CD4-positive, alpha-beta memory T cell (primary cell): ENCODE data around the gene AIP. TPM values are rescaled to one million over a fixed set of nuclear protein-coding genes. Genes with fewer than 3 reads are reported as not detected.

Experiments
- CTCF ChIA-PET: fragments of 350-600 bp; sonication (Branson Sonifier 250); formaldehyde crosslinking; loops from one replicate; lab custom pipeline; 2021; ENCODE audit warnings: inconsistent platforms; ENCODE audit not compliant: partially characterized antibody; lab: Charles Lee
- POLR2A ChIA-PET: fragments of 350-600 bp; sonication (Branson Sonifier 250); formaldehyde crosslinking; loops from one replicate; lab custom pipeline; 2021; ENCODE audit not compliant: partially characterized antibody; lab: Charles Lee
- DNase-seq, 5 donors: peaks; one replicate each; pipeline versions ENCODE4 v3.0.0 to v3.0.0-alpha.2; 2020 to 2022; ENCODE audit warnings: mixed read lengths in 1 of 5
- H3K27ac ChIP-seq: one replicate; pipeline ENCODE4 v1.7.0; 2013; ENCODE audit warnings: low read depth, low read length
- H3K27me3 ChIP-seq: 2 replicates; pipeline ENCODE4 v1.7.0; 2013; ENCODE audit warnings: mild to moderate bottlenecking, low read length, moderate library complexity; ENCODE audit not compliant: insufficient read depth
- H3K36me3 ChIP-seq: 2 replicates; pipeline ENCODE4 v1.7.0; 2013; ENCODE audit warnings: mild to moderate bottlenecking, low read length, moderate library complexity; ENCODE audit not compliant: insufficient read depth
- H3K4me1 ChIP-seq: 2 replicates; pipeline ENCODE4 v1.7.0; 2013; ENCODE audit warnings: mild to moderate bottlenecking, low read length, moderate library complexity; ENCODE audit not compliant: insufficient read depth
- H3K4me3 ChIP-seq, 2 donors: one replicate each; pipeline ENCODE4 v1.7.0; 2013; ENCODE audit warnings: low read length in 2 of 2, mild to moderate bottlenecking in 1 of 2
- H3K9me3 ChIP-seq, 2 donors: one replicate each; pipeline ENCODE4 v1.7.0; 2013; ENCODE audit warnings: low read length in 2 of 2, control low read depth in 1 of 2; ENCODE audit not compliant: control insufficient read depth in 1 of 2
- H3K27ac Mint-ChIP-seq, 7 donors: one replicate each; pipeline ENCODE4 v1.8.0; 2020 to 2021; ENCODE audit warnings: mixed read lengths in 7 of 7, mild to moderate bottlenecking in 6 of 7, inconsistent platforms in 3 of 7, moderate library complexity in 3 of 7
- H3K27me3 Mint-ChIP-seq, 2 donors: one replicate each; pipeline ENCODE4 v1.8.0; 2020 to 2021; ENCODE audit warnings: mixed read lengths in 2 of 2
- H3K36me3 Mint-ChIP-seq, 2 donors: one replicate each; pipeline ENCODE4 v1.8.0; 2020 to 2021; ENCODE audit warnings: mixed read lengths in 2 of 2, inconsistent platforms in 1 of 2, mild to moderate bottlenecking in 1 of 2
- H3K4me1 Mint-ChIP-seq, 4 donors: one replicate each; pipeline ENCODE4 v1.8.0; 2020 to 2021; ENCODE audit warnings: mixed read lengths in 4 of 4, mild to moderate bottlenecking in 1 of 4
- H3K4me3 Mint-ChIP-seq, 8 donors: one replicate each; pipeline ENCODE4 v1.8.0; 2020 to 2021; ENCODE audit warnings: mixed read lengths in 8 of 8, mild to moderate bottlenecking in 7 of 8, moderate library complexity in 6 of 8, inconsistent platforms in 3 of 8
- H3K9me3 Mint-ChIP-seq, 8 donors: one replicate each; pipeline ENCODE4 v1.8.0; 2020 to 2021; ENCODE audit warnings: mixed read lengths in 8 of 8, mild to moderate bottlenecking in 5 of 8, inconsistent platforms in 3 of 8, moderate library complexity in 1 of 8
- intact Hi-C: fragments of 100-400 bp; cut with micrococcal nuclease; formaldehyde crosslinking; loops from one replicate; pipeline ENCODE4 v1.15.1; 2023
- polyA plus RNA-seq, 2 donors: library from polyadenylated mRNA; unstranded; fragments of 300-500 nt; fragmentation: Illumina TruSeq; gene quantifications; one replicate each; pipeline ENCODE4 v1.2.3, GENCODE V29; 2021
- total RNA-seq, 2 experiments: library from RNA; stranded (reverse); gene quantifications; one replicate each; pipeline ENCODE4 v1.2.3, GENCODE V29; 2021

Gene AIP
- total and polyA plus RNA-seq, 4 experiments from 2014 or later = 131 to 185 (median 142) TPM

DNA sequence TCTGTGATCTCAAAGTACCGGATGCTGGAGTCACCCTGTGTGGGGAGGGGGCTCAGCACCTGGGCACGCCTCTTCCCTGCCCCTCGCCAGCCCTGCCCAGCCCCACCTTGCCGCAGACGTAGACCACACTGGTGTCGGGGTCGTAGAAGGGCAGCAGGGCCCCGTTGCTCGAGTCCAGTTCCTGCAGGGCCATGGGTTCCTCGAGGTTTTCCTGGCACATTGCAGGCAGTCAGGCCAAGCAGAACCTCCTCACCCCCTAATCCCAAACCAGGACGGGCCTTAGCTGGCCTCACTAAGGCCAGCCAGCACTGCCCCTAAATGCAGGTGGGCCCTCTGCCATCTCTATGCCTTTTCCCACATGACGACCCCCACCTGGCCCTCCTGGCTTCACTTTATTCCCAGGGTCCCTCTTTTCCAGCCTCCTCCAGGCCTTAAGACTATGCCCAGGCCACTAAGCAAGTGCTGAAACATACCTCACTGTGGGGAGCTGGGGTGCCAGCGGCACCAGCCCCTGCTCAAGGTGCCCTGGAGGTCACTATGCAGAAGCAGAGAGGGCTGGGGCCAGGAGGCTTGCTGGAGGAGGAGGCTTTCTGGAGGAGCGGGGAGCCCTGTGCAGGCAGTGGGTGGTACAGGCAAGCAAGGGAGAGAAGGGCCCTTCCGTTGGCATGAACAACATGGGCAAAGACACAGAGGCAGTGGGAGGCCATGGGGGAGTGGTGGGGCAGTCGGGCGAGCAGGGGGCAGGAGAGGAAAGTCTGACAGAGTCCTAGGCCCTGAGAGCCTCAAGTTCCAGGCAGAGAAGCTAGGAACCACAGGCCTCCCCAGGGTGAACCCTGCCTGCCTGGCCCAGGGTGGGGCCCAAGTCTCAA is 42.4 kb upstream of the AIP start:
- Histone ChIP-seq H3K9me3 (no peaks in the 10 kb centered on the region), H3K4me1 (peaks cover 69% of the 10 kb centered on the region), H3K36me3 (peaks cover 10% of the 10 kb centered on the region), H3K27me3 (no peaks in the 10 kb centered on the region), H3K4me3 (peak overlapping the region; percentile 47 to 81), H3K27ac (peak overlapping the region; percentile 78)
- ChIA-PET POLR2A (interaction anchor here (0.9 to 31.8 kb wide), 7 partner anchors 12 to 201 kb away, joined by 4 to 2262 read pairs (median 279); partner anchors contain the start of genes AIP, CABP4, CARNS1 and CDK2AP2), CTCF (interaction anchor here (0.7 to 5.0 kb wide), 6 partner anchors 10 to 37 kb away, joined by 3 to 65 read pairs (median 4); partner anchors contain the start of genes PPP1CA, TBC1D10C and TMEM134)
- Mint-ChIP-seq H3K4me1 (peaks cover 42 to 84% (median 55%) of the 10 kb centered on the region in 4 donors), H3K27me3 (no peaks in the 10 kb centered on the region), H3K27ac (peak overlapping the region; percentile 92 to 98 (median 96)), H3K4me3 (peak overlapping the region; percentile 96 to 99 (median 97)), H3K36me3 (peaks cover 6 to 25% of the 10 kb centered on the region in 2 donors), H3K9me3 (peaks cover 0 to under 1% (median 0%) of the 10 kb centered on the region in 8 donors)
- intact Hi-C loops = no loop called here
- peak in 1 of 5 donors; percentile 31 for DNase-seq

DNA sequence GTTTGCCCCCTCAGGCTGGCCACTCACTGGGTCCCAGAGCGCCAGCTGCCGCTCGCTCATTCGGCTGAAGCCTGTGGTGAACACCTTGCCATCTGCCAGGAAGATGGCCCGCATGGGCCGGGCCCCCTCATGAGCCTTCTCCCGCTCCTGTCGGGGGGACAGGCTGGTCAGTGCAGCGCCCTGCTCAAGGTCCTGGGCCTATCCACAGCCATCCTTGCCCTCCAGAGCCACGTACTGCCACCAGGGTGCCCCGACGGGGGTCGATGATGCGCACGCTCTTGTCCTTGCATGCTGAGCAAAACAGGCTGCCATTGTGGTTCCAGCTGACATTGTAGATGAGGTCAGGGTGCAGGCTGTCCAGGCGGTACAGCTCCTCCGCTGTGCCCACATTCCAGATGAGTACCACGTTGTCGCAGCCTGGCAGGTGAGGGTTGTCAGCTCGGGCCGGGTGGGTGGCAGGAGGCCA is 41.7 kb upstream of the AIP start:
- Histone ChIP-seq H3K4me3 (no peak overlapping the region), H3K27ac (peak overlapping the region; percentile 78), H3K36me3 (peaks cover 3% of the 10 kb centered on the region), H3K27me3 (no peaks in the 10 kb centered on the region), H3K4me1 (peaks cover 69% of the 10 kb centered on the region), H3K9me3 (no peaks in the 10 kb centered on the region)
- H3K27me3 Mint-ChIP-seq = no peaks in the 10 kb centered on the region
- H3K4me1 Mint-ChIP-seq = peaks cover 48 to 86% (median 59%) of the 10 kb centered on the region in 4 donors
- DNase-seq = peak in 1 of 5 donors; percentile 26
- POLR2A ChIA-PET = interaction anchor here (0.9 to 31.8 kb wide), 6 partner anchors 12 to 201 kb away, joined by 4 to 2262 read pairs (median 492); partner anchors contain the start of genes AIP, CABP4, CARNS1 and CORO1B
- H3K27ac Mint-ChIP-seq = peak overlapping the region; percentile 43 to 98 (median 92)
- H3K4me3 Mint-ChIP-seq = peak overlapping the region in 3 of 8 donors; percentile 21 to 82 (median 55)
- CTCF ChIA-PET = interaction anchor here (0.7 to 1.6 kb wide), 4 partner anchors 10 to 28 kb away, joined by 3 to 4 read pairs (median 3); partner anchors contain the start of gene TMEM134
- intact Hi-C loops = no loop called here
- no peaks in the 10 kb centered on the region for H3K9me3 Mint-ChIP-seq
- peaks cover 4 to 24% of the 10 kb centered on the region in 2 donors for H3K36me3 Mint-ChIP-seq

DNA sequence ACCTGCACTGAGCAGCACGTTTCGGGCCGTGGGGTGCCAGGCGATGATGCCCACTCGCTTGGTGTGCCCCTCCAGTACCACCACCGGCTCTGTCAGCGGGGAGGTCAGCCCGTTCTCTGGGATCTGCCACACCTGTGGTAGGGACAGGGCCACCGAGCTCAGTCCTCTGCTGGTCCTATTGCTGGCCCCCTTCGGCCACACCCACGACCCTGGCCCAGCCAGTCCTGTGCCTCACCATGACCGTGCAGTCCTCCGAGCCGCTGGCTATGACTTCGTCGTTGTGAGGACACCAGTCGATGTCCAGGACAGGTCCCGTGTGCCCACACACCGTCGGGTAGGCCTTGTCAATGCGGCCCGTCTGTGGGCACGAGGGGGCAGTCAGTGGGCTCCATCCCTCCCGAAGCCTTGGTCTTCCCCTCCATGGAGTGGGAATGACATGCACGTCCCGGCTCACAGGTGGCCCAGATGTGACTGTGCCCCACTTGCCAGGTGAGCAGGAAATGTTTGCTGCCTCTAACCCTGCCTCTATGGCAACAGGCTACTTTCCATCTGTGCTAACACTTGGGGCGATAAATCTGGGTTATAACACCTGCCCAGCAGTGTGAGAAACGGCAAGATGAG is 41.0 kb upstream of the AIP start:
- intact Hi-C loops = no loop called here
- Histone ChIP-seq H3K9me3 (no peaks in the 10 kb centered on the region), H3K27me3 (no peaks in the 10 kb centered on the region), H3K4me1 (peaks cover 71% of the 10 kb centered on the region), H3K36me3 (no peaks in the 10 kb centered on the region), H3K27ac (peak overlapping the region; percentile 40), H3K4me3 (no peak overlapping the region)
- POLR2A ChIA-PET = interaction anchor here (11.9 to 31.8 kb wide), 5 partner anchors 3 to 47 kb away, joined by 279 to 2262 read pairs (median 900); partner anchors contain the start of genes AIP, CABP4, CARNS1 and CORO1B
- peaks cover 50 to 87% (median 64%) of the 10 kb centered on the region in 4 donors for H3K4me1 Mint-ChIP-seq
- H3K36me3 Mint-ChIP-seq = peaks cover 0 to 19% of the 10 kb centered on the region in 2 donors
- CTCF ChIA-PET = interaction anchor here (0.7 to 1.6 kb wide), 3 partner anchors 11 to 27 kb away, joined by 3 to 4 read pairs (median 3); partner anchors contain the start of gene TMEM134
- H3K4me3 Mint-ChIP-seq = peak overlapping the region; percentile 39 to 86 (median 56)
- H3K9me3 Mint-ChIP-seq = no peaks in the 10 kb centered on the region
- no peaks in the 10 kb centered on the region for H3K27me3 Mint-ChIP-seq
- DNase-seq = peak; percentile 47 to 70 (median 56)
- peak overlapping the region; percentile 87 to 98 (median 89) for H3K27ac Mint-ChIP-seq

DNA sequence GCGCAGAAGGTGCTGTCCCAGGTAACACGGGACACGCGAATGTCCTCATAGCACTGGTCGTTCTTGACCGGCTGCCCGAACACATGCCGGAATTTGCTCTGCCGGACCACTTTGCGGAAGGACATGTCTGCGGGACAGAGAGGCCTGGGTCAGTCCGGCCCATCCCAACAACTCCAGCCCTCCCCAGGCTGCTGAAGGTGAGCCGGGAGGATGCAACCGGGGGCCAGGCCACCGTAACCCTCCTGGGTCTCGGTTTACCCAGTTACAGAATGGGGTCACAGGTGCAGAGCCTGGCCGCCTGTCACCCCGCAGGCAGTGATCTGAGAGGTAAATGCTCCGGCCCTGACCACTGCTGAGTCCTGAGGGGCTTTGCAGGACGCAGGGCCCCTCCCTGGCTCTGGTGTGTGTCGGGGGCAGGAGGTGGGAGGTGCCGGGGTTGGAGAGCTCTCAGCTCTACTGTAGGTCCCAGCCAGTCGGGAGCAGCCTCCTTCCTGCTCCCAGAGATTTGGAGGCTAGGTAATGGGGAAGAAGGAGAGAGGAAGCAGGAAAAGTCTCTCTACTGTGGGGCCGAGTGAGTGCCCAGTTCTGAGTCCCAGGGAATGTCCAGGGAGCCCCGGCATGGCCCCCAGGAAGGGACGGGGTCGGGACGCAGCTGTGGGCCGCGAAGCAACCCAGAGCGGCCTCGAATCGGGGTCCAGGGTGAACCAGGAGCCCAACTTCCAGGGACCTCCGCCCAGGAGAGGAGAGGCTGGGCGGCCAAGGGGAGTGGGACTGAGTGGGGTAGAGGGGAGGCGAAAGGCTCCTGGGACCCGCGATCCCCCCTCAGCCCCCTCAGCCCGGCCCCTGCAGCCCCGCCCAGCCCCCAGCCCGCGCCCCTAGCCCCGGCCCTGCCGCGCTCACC is 40.1 kb upstream of the AIP start:
- peak overlapping the region; percentile 87 to 98 (median 89) for H3K27ac Mint-ChIP-seq
- H3K4me1 ChIP-seq = peaks cover 80% of the 10 kb centered on the region
- H3K27ac ChIP-seq = peak overlapping the region; percentile 75
- ChIA-PET CTCF (no interaction called here), POLR2A (interaction anchor here (1.2 to 30.4 kb wide), 11 partner anchors 4 to 41 kb away, joined by 3 to 900 read pairs (median 11); partner anchors contain the start of genes AIP, CABP4, CORO1B and GPR152)
- H3K27me3 Mint-ChIP-seq = no peaks in the 10 kb centered on the region
- H3K9me3 Mint-ChIP-seq = no peaks in the 10 kb centered on the region
- intact Hi-C loops = loop anchor here (1.0 kb wide), 2 partner anchors 14 to 27 kb away; partner anchors contain the start of genes RPS6KB2 and TMEM134
- DNase-seq = no peak
- H3K36me3 Mint-ChIP-seq = peaks cover 0 to 11% of the 10 kb centered on the region in 2 donors
- H3K4me3 ChIP-seq = no peak overlapping the region
- H3K4me3 Mint-ChIP-seq = peak overlapping the region; percentile 45 to 86 (median 62)
- H3K9me3 ChIP-seq = no peaks in the 10 kb centered on the region
- peaks cover 53 to 90% (median 72%) of the 10 kb centered on the region in 4 donors for H3K4me1 Mint-ChIP-seq
- no peaks in the 10 kb centered on the region for H3K27me3 ChIP-seq
- no peaks in the 10 kb centered on the region for H3K36me3 ChIP-seq

DNA sequence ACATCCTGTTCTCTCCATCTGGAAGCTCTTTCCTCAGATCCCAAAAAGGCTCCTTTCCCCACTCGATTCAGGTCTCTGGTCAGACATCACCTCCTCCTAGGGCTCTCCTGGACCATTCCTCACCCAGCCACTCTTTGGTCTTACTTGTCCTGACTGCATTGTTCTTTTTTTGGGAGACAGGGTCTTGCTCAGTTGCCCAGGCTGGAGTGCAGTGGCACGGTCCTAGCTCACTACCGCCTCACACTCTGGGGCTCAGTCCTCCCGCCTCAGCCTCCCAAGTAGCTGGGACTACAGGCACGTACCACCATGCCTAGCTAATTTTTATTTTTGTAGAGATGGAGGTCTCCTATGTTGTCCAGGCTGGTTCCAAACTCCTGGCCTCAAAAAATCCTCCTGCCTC is 37.3 kb upstream of the AIP start:
- H3K4me1 ChIP-seq = peaks cover 75% of the 10 kb centered on the region

DNA sequence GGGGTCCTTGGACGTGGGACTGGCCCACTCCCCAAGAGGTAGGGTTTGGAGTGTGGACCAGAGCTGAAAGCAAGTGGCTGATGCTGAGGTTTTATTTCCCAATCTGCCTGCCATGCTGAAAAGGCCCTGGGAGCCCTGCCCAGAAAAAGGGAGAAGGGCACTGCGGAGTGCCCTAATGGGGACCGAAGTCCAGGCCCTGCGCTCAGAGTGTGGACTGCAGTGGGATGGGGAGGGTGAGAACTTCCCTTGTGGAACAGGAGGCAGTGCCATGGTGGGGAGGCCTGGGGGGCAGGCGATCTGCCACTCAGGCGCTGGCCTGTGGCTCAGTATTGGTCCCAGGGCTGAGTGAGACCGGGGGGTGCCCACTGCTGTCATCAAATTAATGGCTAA is 34.6 kb upstream of the AIP start:
- peak overlapping the region; percentile 16 for H3K27ac ChIP-seq
- no peaks in the 10 kb centered on the region for H3K36me3 Mint-ChIP-seq
- intact Hi-C loops = no loop called here
- peak overlapping the region; percentile 32 to 94 (median 52) for H3K27ac Mint-ChIP-seq
- no peaks in the 10 kb centered on the region for H3K36me3 ChIP-seq
- H3K4me1 Mint-ChIP-seq = peaks cover 37 to 67% (median 49%) of the 10 kb centered on the region in 4 donors
- H3K9me3 ChIP-seq = no peaks in the 10 kb centered on the region
- H3K4me1 ChIP-seq = peaks cover 51% of the 10 kb centered on the region
- POLR2A ChIA-PET = interaction anchor here (1.2 to 30.4 kb wide), 5 partner anchors 9 to 46 kb away, joined by 4 to 900 read pairs (median 130); partner anchors contain the start of genes CABP4, CORO1B, GPR152 and PPP1CA
- H3K4me3 Mint-ChIP-seq = peak overlapping the region in 2 of 8 donors; percentile 36 to 56
- H3K27me3 ChIP-seq = no peaks in the 10 kb centered on the region
- H3K27me3 Mint-ChIP-seq = no peaks in the 10 kb centered on the region
- H3K9me3 Mint-ChIP-seq = peaks cover 0 to 2% (median 0%) of the 10 kb centered on the region in 8 donors
- CTCF ChIA-PET = no interaction called here
- no peak for DNase-seq
- H3K4me3 ChIP-seq = no peak overlapping the region

More for the DNA sequence above, 37.3 kb upstream of the AIP start:
- intact Hi-C loops = no loop called here
- no peak overlapping the region for H3K4me3 ChIP-seq
- Mint-ChIP-seq H3K9me3 (peaks cover 0 to 2% (median 0%) of the 10 kb centered on the region in 8 donors), H3K4me1 (peaks cover 48 to 87% (median 68%) of the 10 kb centered on the region in 4 donors), H3K36me3 (peaks cover 0 to 1% of the 10 kb centered on the region in 2 donors), H3K4me3 (peak overlapping the region in 7 of 8 donors; percentile 27 to 87 (median 77)), H3K27ac (peak overlapping the region; percentile 94 to 100 (median 98)), H3K27me3 (no peaks in the 10 kb centered on the region)
- DNase-seq = no peak
- no peaks in the 10 kb centered on the region for H3K36me3 ChIP-seq
- ChIA-PET POLR2A (interaction anchor here (0.7 to 30.4 kb wide), 11 partner anchors 7 to 62 kb away, joined by 3 to 900 read pairs (median 4); partner anchors contain the start of genes AIP, CABP4, CDK2AP2 and CORO1B), CTCF (interaction anchor here (0.6 to 2.2 kb wide), 3 partner anchors 14 to 44 kb away, joined by 3 to 7 read pairs (median 3); partner anchors contain the start of gene PPP1CA)
- H3K27me3 ChIP-seq = no peaks in the 10 kb centered on the region
- H3K9me3 ChIP-seq = no peaks in the 10 kb centered on the region
- H3K27ac ChIP-seq = peak overlapping the region; percentile 75
